ENCODE data around the gene GPN2. TPM values are rescaled to one million over a fixed set of nuclear protein-coding genes. Genes with fewer than 3 reads are reported as not detected.

The GPN2 gene
- total RNA-seq, 1 experiment from 2014 or later: 41.9 TPM

DNA sequence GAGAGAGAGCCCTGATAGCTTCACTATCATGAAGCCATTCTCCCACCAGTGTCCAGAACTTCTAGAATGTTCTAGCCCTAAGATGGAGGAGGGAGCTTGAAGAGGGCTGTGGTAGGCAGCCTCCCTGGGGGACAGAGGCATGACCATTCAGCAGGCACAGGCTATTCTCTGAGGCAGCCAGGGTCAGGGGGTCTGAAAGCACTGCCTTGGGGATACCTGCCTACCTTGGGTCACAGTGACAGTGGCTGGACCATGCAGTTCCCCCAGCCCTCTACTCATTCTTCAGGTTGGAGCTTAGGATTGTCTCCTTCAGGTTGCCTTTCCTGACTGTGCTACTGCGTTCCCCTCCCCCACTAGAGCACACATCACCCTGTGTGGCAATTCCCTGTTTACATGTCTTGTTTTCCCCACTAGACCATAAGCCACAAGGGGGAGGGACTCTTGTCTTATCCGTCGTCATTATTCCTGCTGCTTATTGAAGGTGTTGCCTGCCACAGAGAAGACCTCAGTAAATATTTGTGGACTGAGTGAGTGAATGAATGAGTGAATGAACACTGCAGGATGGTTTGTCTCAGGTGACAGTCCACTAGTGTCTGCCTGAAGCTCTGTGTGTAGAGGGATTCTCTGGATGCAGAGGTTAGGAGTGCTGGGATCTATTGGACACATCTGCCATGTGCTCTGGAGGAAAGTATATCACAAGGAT is 58.4 kb downstream of the GPN2 start:
- peaks cover 11% of the 10 kb centered on the region for H3K4me1 ChIP-seq (ENCODE audit: control insufficient read depth, insufficient read depth, low read length)
- TF ChIP-seq, protein P1, sequence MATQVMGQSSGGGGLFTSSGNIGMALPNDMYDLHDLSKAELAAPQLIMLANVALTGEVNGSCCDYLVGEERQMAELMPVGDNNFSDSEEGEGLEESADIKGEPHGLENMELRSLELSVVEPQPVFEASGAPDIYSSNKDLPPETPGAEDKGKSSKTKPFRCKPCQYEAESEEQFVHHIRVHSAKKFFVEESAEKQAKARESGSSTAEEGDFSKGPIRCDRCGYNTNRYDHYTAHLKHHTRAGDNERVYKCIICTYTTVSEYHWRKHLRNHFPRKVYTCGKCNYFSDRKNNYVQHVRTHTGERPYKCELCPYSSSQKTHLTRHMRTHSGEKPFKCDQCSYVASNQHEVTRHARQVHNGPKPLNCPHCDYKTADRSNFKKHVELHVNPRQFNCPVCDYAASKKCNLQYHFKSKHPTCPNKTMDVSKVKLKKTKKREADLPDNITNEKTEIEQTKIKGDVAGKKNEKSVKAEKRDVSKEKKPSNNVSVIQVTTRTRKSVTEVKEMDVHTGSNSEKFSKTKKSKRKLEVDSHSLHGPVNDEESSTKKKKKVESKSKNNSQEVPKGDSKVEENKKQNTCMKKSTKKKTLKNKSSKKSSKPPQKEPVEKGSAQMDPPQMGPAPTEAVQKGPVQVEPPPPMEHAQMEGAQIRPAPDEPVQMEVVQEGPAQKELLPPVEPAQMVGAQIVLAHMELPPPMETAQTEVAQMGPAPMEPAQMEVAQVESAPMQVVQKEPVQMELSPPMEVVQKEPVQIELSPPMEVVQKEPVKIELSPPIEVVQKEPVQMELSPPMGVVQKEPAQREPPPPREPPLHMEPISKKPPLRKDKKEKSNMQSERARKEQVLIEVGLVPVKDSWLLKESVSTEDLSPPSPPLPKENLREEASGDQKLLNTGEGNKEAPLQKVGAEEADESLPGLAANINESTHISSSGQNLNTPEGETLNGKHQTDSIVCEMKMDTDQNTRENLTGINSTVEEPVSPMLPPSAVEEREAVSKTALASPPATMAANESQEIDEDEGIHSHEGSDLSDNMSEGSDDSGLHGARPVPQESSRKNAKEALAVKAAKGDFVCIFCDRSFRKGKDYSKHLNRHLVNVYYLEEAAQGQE (IDR thresholded peaks at IDR 0.05; ENCODE audit: insufficient read depth in 1 of 2, low read depth in 2 of 2, low read length in 1 of 2): no peak
- TF ChIP-seq TCF7L2 (IDR thresholded peaks at IDR 0.05; ENCODE audit: low read depth, low read length) (no peak), SIN3A (IDR thresholded peaks at IDR 0.05; ENCODE audit: borderline replicate concordance, insufficient read depth, low read depth, low read length) (no peak), POLR2AphosphoS5 (IDR thresholded peaks at IDR 0.05; ENCODE audit: low read depth, low read length) (no peak)
- TF ChIP-seq, protein P2, sequence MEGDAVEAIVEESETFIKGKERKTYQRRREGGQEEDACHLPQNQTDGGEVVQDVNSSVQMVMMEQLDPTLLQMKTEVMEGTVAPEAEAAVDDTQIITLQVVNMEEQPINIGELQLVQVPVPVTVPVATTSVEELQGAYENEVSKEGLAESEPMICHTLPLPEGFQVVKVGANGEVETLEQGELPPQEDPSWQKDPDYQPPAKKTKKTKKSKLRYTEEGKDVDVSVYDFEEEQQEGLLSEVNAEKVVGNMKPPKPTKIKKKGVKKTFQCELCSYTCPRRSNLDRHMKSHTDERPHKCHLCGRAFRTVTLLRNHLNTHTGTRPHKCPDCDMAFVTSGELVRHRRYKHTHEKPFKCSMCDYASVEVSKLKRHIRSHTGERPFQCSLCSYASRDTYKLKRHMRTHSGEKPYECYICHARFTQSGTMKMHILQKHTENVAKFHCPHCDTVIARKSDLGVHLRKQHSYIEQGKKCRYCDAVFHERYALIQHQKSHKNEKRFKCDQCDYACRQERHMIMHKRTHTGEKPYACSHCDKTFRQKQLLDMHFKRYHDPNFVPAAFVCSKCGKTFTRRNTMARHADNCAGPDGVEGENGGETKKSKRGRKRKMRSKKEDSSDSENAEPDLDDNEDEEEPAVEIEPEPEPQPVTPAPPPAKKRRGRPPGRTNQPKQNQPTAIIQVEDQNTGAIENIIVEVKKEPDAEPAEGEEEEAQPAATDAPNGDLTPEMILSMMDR (IDR thresholded peaks at IDR 0.05): no peak
- no peak overlapping the region for H3K4me3 ChIP-seq (ENCODE audit: low read depth in 2 of 2, low read length in 2 of 2)
- H3K36me3 ChIP-seq (ENCODE audit: control insufficient read depth, insufficient read depth, low read length): no peaks in the 10 kb centered on the region
- no peaks in the 10 kb centered on the region for H3K9me3 ChIP-seq (ENCODE audit: control insufficient read depth, insufficient read depth, low read depth, low read length)
- in situ Hi-C loops (cut with HindIII; ENCODE audit: low pct_unique_long_range_greater_than_20kb, low sequenced_read_pairs): no loop called here
- CTCF ChIA-PET: no interaction called here
- ATAC-seq: no peak
- BruUV-seq (replicated peaks): no TSS peak
- no peak for DNase-seq (ENCODE audit: low read depth, low spot score)
- no peak overlapping the region for H3K27ac ChIP-seq (ENCODE audit: low read length)
- H3K27me3 ChIP-seq (ENCODE audit: control insufficient read depth, insufficient read depth, low read length): no peaks in the 10 kb centered on the region
- POLR2A ChIA-PET: interaction anchor here (0.7 kb wide), 1 partner anchor 180 kb away, joined by 4 read pairs; no protein-coding TSS in a partner anchor
- intact Hi-C loops (cut with micrococcal nuclease; ENCODE audit: unreplicated experiment): no loop called here

DNA sequence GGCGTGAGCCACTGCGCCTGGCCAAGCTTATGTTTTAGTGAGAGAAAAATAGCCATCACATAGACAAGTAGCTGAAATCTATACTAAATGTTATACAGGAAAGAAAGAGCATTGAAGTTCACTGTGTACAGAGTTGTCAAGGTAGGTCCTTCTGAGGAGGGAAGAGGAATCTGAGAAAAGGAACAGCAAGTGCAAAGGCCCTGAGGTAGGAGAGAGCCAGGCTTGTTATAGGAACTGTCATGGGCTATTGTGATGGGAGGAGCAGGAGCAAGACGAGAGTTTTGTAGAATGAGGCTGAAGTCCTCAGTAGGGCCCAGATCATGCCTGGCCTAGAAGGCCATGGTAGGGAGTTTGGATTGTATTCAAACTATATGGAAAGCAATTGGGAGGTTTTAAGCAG is 59.0 kb downstream of the GPN2 start:
- ChIA-PET CTCF (no interaction called here), POLR2A (interaction anchor here (0.5 kb wide), 1 partner anchor 34 kb away, joined by 3 read pairs; no protein-coding TSS in a partner anchor)
- intact Hi-C loops (cut with micrococcal nuclease; ENCODE audit: unreplicated experiment): no loop called here

More for the DNA sequence above, 59.0 kb downstream of the GPN2 start:
- no peaks in the 10 kb centered on the region for H3K36me3 ChIP-seq (ENCODE audit: control insufficient read depth, insufficient read depth, low read length)
- no peaks in the 10 kb centered on the region for H3K27me3 ChIP-seq (ENCODE audit: control insufficient read depth, insufficient read depth, low read length)
- no peak overlapping the region for H3K27ac ChIP-seq (ENCODE audit: low read length)
- H3K9me3 ChIP-seq (ENCODE audit: control insufficient read depth, insufficient read depth, low read depth, low read length): no peaks in the 10 kb centered on the region
- TF ChIP-seq, protein P2 (IDR thresholded peaks at IDR 0.05): no peak
- TF ChIP-seq, protein P1 (IDR thresholded peaks at IDR 0.05; ENCODE audit: insufficient read depth in 1 of 2, low read depth in 2 of 2, low read length in 1 of 2): no peak
- TF ChIP-seq POLR2AphosphoS5 (IDR thresholded peaks at IDR 0.05; ENCODE audit: low read depth, low read length) (no peak), TCF7L2 (IDR thresholded peaks at IDR 0.05; ENCODE audit: low read depth, low read length) (no peak), SIN3A (IDR thresholded peaks at IDR 0.05; ENCODE audit: borderline replicate concordance, insufficient read depth, low read depth, low read length) (no peak)
- in situ Hi-C loops (cut with HindIII; ENCODE audit: low pct_unique_long_range_greater_than_20kb, low sequenced_read_pairs): no loop called here
- H3K4me3 ChIP-seq (ENCODE audit: low read depth in 2 of 2, low read length in 2 of 2): no peak overlapping the region
- BruUV-seq (replicated peaks): no TSS peak
- no peak for ATAC-seq
- peaks cover 11% of the 10 kb centered on the region for H3K4me1 ChIP-seq (ENCODE audit: control insufficient read depth, insufficient read depth, low read length)
- no peak for DNase-seq (ENCODE audit: low read depth, low spot score)
